Stomach (tissue), 9 donors: ENCODE results near the gene B3GNT2. TPM values are rescaled to one million over a fixed set of nuclear protein-coding genes. Genes with fewer than 3 reads are reported as not detected.
A peak's percentile ranks its signal among the peaks of the same experiment; 100 is the strongest.

Experiments used
- DNase-seq, 2 donors: peaks; one replicate each; pipeline versions ENCODE4 v3.0.0 to v3.0.0-alpha.2; 2013 to 2019
- H3K27ac ChIP-seq, 5 donors: fragments of 200-600 bp in 4 of 5; sonication (generic) in 4 of 5; one replicate each; pipeline ENCODE4 v1.5.1; 2013 to 2019; ENCODE audit warnings: mild to moderate bottlenecking in 1 of 5, moderate library complexity in 1 of 5
- H3K27me3 ChIP-seq, 3 donors: fragments of 200-600 bp; sonication (generic); one replicate each; pipeline ENCODE4 v1.5.1; 2017 to 2019; ENCODE audit warnings: mixed run types in 1 of 3
- H3K36me3 ChIP-seq, 4 donors: fragments of 200-600 bp; sonication (generic); 1 replicate in 3 of 4; 2 replicates in 1 of 4; pipeline ENCODE4 v1.5.1; 2016 to 2019
- H3K4me1 ChIP-seq, 4 donors: fragments of 200-600 bp; sonication (generic); one replicate each; pipeline ENCODE4 v1.5.1; 2016 to 2019
- H3K4me3 ChIP-seq, 4 donors: fragments of 200-600 bp; sonication (generic) in 3 of 4; one replicate each; pipeline ENCODE4 v1.5.1; 2016 to 2019; ENCODE audit warnings: mild to moderate bottlenecking in 1 of 4
- H3K9me3 ChIP-seq, 4 donors: fragments of 200-600 bp; sonication (generic); one replicate each; pipeline ENCODE4 v1.5.1; 2016 to 2019
- CTCF ChIP-seq, 7 experiments: fragments of 450-650 bp in 4 of 7; fragments of 200-600 bp in 3 of 7; sonication (generic) in 3 of 7; IDR thresholded peaks; one replicate each; pipeline ENCODE4 v1.5.1; 2016 to 2019; ENCODE audit warnings: antibody characterized with exemption in 7 of 7, control low read depth in 2 of 7, mild to moderate bottlenecking in 1 of 7
- EP300 ChIP-seq: sonication (generic); formaldehyde crosslinking; IDR thresholded peaks from one replicate; pipeline ENCODE4 v1.6.1; 2017; ENCODE audit warnings: antibody characterized with exemption
- POLR2A ChIP-seq, 4 donors: fragments of 450-650 bp; IDR thresholded peaks; one replicate each; pipeline ENCODE4 v1.6.1; 2016; ENCODE audit warnings: antibody characterized with exemption in 4 of 4, control low read depth in 2 of 4, mild to moderate bottlenecking in 1 of 4, moderate library complexity in 1 of 4
- POLR2AphosphoS5 ChIP-seq, 3 donors: sonication (generic); formaldehyde crosslinking; IDR thresholded peaks; one replicate each; pipeline ENCODE4 v1.6.1; 2016; ENCODE audit warnings: antibody characterized with exemption in 3 of 3
- WGBS, 5 donors: extraction: QIAGEN DNeasy Blood & Tissue Kit in 3 of 5; methylation state at CpG; one replicate each; pipeline versions ENCODE4 v1.1.5 to v1.1.7; 2013 to 2018; 5-methylcytosine and 5-hydroxymethylcytosine counted together
- intact Hi-C: fragments of 100-400 bp; cut with DNase I; formaldehyde crosslinking; loops from one replicate; pipeline ENCODE4 v1.15.1; 2023; ENCODE audit warnings: low total_unique reads
- polyA plus RNA-seq, 3 donors: library from polyadenylated mRNA; stranded (reverse); fragments of 200-250 nt; gene quantifications; one replicate each; pipeline ENCODE4 v1.2.3, GENCODE V29; 2013
- total RNA-seq, 5 donors: library from RNA; depleted of rRNA; stranded (reverse); fragments of >200 nt; gene quantifications; one replicate each; pipeline versions ENCODE4 v1.1.0 to v1.2.3, GENCODE V29; 2014 to 2016
- donor health status: healthy with polysubstance abuse.
- donor health status: Bipolar disorder and iron deficiency.
- donor health status: healthy.

B3GNT2 gene
- total and polyA plus RNA-seq, 8 donors = 6.6 to 62.5 (median 19.6) TPM

- intact Hi-C loops = no loop called here
- no peaks in the 10 kb centered on the region for H3K9me3 ChIP-seq
- peak in 1 of 2 donors; percentile 36 for DNase-seq
- 71 to 77% (median 74%) methylated on average over 5 of the region's 5 CpGs for WGBS, 5 donors
- H3K27me3 ChIP-seq = no peaks in the 10 kb centered on the region
- TF ChIP-seq EP300 (no peak), POLR2AphosphoS5 (IDR thresholded peaks at IDR 0.05) (no peak)
- H3K36me3 ChIP-seq = no peaks in the 10 kb centered on the region
- peak overlapping the region in 1 of 5 donors; percentile 34 for H3K27ac ChIP-seq
- H3K4me3 ChIP-seq = no peak overlapping the region
- peaks cover 23 to 74% (median 42%) of the 10 kb centered on the region in 4 donors for H3K4me1 ChIP-seq
Observed at GRCh38 chr2:62208758-62209114, 12.8 kb downstream of the B3GNT2 start.

- H3K4me3 ChIP-seq = no peak overlapping the region
- DNase-seq = no peak
- TF ChIP-seq EP300 = no peak
- intact Hi-C loops = no loop called here
- no peaks in the 10 kb centered on the region for H3K36me3 ChIP-seq
- H3K27ac ChIP-seq = peak overlapping the region in 1 of 5 donors; percentile 34
- peaks cover 29 to 75% (median 46%) of the 10 kb centered on the region in 4 donors for H3K4me1 ChIP-seq
- H3K27me3 ChIP-seq = no peaks in the 10 kb centered on the region
- 83 to 89% (median 85%) methylated on average over 8 of the region's 8 CpGs for WGBS, 5 donors
- no peaks in the 10 kb centered on the region for H3K9me3 ChIP-seq
Observed at GRCh38 chr2:62209427-62209991, 13.6 kb downstream of the B3GNT2 start.

DNA sequence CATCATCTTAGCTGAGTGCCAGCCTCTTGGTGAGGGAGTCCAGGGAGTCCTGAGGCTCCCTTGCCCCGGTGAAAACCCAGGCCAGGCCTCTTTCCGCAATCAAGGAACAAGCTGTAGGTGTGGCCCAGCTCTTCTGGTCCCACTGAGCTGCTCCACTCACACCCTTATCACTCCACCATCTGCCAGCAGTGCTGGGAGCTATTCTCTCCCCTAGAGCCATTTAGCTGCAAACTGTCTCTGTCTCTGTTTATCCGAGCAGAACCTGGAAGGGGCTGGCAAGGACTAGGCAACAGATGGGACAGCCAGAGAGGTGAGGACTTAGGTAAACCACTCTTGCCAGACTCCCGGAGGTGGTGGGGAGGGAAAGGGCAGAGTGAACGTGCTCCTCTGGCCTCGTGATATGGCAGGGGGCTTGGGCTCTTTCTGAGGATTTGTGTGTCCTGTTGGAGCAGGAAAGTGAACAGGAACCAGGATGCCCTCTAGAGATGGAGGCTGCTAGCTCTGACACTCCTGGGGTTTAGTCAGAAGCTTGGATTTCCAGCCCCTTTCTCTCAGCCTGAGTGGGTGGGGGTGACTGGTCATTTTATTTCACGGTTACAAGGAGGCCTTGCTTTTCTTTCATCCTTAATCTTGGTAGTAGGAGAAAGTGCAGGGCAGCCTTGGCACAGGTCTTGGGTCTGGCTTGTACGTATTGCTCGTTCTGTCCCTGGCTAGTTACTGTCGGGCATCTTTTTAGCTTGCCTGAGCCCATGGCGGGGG, 19.6 kb downstream of the B3GNT2 start:
- DNase-seq = peak in 1 of 2 donors; percentile 32
- Histone ChIP-seq H3K9me3 (no peaks in the 10 kb centered on the region), H3K27ac (peak overlapping the region in 4 of 5 donors; percentile 26 to 76 (median 48)), H3K4me1 (peaks cover 43 to 79% (median 59%) of the 10 kb centered on the region in 4 donors), H3K27me3 (no peaks in the 10 kb centered on the region), H3K36me3 (no peaks in the 10 kb centered on the region), H3K4me3 (no peak overlapping the region)
- intact Hi-C loops = no loop called here
- no peak for TF ChIP-seq EP300
- TF ChIP-seq POLR2AphosphoS5 (IDR thresholded peaks at IDR 0.05) = no peak
- no peak for TF ChIP-seq CTCF (IDR thresholded peaks at IDR 0.05)
- no peak for TF ChIP-seq POLR2A (IDR thresholded peaks at IDR 0.05)
- 53 to 65% (median 61%) methylated on average over 11 of the region's 11 CpGs for WGBS, 5 donors

DNA sequence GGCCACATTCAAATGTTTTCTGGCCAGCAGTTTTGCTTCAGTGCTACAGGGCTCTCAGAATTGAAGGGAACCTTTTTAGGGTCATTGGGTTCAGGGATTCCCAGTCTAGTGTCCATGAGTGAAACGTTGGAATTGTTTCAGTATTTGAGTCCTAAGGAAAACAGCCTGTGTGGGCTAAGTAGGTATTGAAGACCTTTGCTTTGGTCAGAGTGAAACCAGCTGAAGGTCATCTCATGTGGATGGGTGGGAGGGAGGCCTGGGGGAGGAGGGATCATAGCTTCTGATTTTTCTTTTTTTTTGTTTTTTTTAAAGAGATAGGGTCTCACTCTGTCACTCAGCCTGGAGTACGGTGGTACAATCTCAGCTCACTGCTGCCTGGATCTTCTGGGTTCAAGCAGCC, 20.2 kb downstream of the B3GNT2 start:
- H3K9me3 ChIP-seq = no peaks in the 10 kb centered on the region
- no peak for TF ChIP-seq CTCF (IDR thresholded peaks at IDR 0.05)
- TF ChIP-seq EP300 = no peak
- TF ChIP-seq POLR2AphosphoS5 (IDR thresholded peaks at IDR 0.05) = no peak
- TF ChIP-seq POLR2A (IDR thresholded peaks at IDR 0.05) = no peak
- H3K4me1 ChIP-seq = peaks cover 44 to 85% (median 63%) of the 10 kb centered on the region in 4 donors
- H3K27ac ChIP-seq = peak overlapping the region in 4 of 5 donors; percentile 26 to 76 (median 48)
- DNase-seq = no peak
- intact Hi-C loops = no loop called here
- H3K4me3 ChIP-seq = no peak overlapping the region
- 48 to 70% (median 66%) methylated on average over 2 of the region's 2 CpGs for WGBS, 5 donors
- no peaks in the 10 kb centered on the region for H3K36me3 ChIP-seq
- H3K27me3 ChIP-seq = no peaks in the 10 kb centered on the region

DNA sequence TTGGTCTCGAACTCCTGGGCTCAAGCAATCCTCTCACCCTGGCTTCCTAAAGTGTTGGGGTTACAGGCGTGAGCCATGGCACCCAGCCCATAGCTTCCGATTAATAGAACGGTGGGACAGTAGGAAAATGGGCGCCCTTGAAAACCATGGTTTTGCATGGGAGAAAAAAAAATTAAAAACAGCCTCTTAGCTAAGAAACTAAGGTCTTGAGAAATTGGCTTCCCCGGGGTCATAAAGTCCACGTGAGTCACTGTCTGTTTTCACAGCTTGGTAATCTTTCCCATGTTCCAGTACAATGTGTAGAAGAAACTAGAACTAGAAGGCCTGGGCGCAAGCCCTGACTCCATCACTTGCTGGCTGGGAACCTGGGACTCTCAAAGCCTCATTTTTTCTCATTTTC, 20.7 kb downstream of the B3GNT2 start:
- peak overlapping the region in 4 of 5 donors; percentile 54 to 76 (median 56) for H3K27ac ChIP-seq
- intact Hi-C loops = no loop called here
- no peak for DNase-seq
- no peak for TF ChIP-seq EP300
- TF ChIP-seq POLR2A (IDR thresholded peaks at IDR 0.05) = no peak
- peak in 2 of 3 donors; percentile 23 to 25 for TF ChIP-seq POLR2AphosphoS5 (IDR thresholded peaks at IDR 0.05)
- H3K4me3 ChIP-seq = no peak overlapping the region
- peaks cover 44 to 90% (median 68%) of the 10 kb centered on the region in 4 donors for H3K4me1 ChIP-seq
- H3K27me3 ChIP-seq = no peaks in the 10 kb centered on the region
- H3K36me3 ChIP-seq = no peaks in the 10 kb centered on the region
- H3K9me3 ChIP-seq = no peaks in the 10 kb centered on the region
- WGBS, 5 donors = 80 to 88% (median 84%) methylated on average over 8 of the region's 8 CpGs
